ENCODE results near the gene VPS13A.

GRCh38 chr9:77166193-77166592, 11.1 kb upstream of the VPS13A start:
- TF ChIP-seq CTCF (IDR thresholded peaks at IDR 0.05; ENCODE audit: low read length) = no peak
- no peak for TF ChIP-seq EZH2 (IDR thresholded peaks at IDR 0.05; ENCODE audit: borderline replicate concordance, low read length)

Data from OCI-LY1 (cell line).